GM21390 (cell line): Measurements from ENCODE around the gene CSRNP3.
"Not testable (repeated sequence)": the region's sequence is repeated elsewhere in the genome, so short reads cannot be mapped to it uniquely, and the experiment has no call there.

Experiments
- ATAC-seq: cut with Tn5 transposase; IDR thresholded peaks from one replicate; pipeline ENCODE4 v1.9.1; 2021; ENCODE audit not compliant: unreplicated experiment

The CSRNP3 gene

DNA sequence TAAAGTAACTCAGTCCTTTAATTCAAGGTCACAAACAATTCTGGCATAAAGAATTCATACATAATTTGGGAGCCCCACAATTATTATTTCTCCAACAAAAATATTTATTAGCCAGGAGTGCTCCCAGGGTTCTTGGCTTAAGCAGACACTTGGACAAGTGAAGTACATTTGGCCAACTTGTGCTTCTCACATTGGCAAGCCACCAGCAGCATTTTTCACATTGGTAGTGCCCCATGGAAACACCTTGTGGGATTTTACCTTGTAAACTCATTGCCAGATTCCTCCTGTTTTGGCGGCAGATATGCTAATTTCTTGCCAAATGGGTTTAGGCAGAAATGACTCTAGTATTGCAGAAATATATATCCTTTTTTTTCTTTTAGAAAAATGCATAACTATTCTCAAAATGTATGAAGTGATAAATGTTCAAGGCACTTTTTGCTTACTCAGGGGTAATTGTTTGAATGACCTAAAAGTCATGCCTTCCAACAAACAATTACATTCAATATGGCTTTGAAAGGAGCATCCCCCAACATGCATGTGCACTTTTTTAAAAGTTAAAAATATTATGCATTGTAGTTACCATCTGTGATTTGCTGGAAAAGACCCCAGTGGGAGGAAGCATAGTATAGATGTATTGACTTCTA is 113.5 kb downstream of the CSRNP3 start:
- no peak for ATAC-seq

DNA sequence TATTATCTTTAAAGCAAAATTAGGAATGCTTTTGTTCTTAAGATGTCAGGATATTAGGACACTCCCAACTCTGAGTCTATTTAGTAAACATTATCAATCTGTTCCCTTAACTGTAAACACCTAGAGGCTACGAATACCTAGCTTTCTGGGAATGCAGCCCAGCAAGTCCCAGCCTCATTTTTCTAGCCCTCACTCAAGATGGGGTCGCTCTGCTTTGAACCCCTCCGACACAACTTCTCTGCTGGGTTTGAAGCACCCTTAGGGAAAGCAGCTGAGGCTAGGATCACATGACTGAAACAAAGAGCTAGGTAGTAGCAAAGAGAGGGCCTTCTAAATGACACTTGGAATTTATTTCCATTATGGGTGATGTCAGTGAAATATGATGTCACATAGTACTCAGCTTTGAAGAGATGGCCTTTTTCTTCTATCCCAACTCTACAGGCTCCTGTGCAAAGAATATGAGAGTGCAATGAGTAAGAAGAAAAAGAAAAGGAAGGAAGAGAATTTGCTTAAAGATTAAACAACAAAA is 114.7 kb downstream of the CSRNP3 start:
- ATAC-seq: no peak

DNA sequence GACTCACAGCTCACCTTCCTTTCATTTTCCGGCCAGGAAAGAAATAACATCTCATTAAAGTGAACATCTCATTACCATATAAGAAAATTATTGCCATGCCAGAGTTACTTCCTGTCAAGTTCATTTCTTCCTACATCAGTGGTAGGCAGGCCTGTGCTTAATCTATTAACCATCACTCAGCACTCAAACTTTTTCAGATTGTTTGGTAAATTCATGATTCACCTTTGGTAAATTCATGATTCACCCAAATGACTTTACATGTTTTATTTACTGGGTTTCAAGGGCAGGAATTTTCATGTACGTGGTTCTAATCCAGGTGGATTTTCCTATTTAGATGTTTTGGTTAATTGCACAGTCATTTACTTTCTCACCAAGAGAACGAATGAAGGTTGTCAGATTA is 116.5 kb downstream of the CSRNP3 start:
- ATAC-seq: no peak

DNA sequence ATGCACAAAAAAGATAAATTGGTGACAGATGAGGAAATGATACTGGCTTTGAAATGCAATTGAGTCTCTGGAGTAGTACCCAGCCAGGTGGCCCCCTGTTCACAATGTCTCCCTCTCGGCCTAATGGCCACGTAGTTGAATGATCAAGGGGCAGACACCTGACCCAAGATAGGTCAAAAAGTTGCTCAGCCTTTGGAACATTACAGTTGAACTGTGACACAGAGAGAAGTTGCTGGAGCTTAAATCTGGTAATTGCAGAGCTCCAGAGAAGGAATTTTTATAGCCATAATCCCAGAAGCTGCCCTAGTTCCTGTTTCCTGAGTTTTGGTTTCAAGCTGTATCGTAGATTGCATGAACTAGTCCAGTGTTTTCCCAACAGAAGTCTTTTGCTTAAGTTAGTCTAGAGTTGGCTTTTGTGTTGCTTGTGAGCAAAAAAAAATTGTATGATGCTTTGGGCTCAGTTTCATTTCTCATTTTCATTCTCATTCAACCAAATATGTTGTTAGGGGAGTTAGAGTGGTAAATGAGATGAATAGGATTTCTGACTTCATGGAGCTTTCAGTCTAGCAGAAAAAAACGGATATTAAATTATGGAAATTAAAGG is 117.9 kb downstream of the CSRNP3 start:
- peak; percentile 87 for ATAC-seq

DNA sequence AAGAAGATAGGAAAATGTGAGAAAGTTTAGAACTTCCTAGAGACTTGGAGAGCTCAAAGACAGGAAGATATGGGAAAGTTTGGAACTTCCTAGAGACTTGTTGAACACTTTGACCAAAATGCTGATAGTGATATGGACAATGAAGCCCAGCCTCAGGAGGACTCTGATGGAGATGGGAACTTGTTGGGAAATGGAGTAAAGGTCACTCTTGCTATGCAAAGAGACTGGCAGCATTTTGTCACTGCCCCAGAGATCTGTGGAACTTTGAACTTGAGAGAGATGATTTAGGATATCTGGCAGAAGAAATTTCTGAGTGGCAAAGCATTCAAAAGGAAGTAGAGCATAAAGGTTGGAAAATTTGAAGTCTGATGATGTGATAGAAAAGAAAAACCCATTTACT is 121.5 kb downstream of the CSRNP3 start:
- ATAC-seq: not testable (repeated sequence)

DNA sequence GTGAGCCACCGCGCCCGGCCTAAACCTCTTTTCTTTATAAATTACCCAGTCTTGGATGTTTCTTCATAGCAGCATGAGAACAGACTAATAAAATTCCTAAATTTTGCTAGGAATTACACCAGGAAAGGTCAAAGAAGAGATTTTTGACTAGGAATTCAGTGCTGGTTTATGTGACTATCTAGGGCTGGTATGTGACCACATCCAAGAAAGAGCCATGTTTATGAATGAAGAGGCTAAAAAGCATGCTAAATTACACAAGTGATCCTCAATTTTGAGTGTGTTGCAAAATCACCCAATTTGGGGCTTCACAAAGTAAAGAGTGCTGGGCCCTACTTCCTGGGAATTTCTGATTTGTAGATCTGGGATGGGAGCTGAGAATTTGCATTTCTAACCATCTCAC is 123.6 kb downstream of the CSRNP3 start:
- ATAC-seq: no peak

DNA sequence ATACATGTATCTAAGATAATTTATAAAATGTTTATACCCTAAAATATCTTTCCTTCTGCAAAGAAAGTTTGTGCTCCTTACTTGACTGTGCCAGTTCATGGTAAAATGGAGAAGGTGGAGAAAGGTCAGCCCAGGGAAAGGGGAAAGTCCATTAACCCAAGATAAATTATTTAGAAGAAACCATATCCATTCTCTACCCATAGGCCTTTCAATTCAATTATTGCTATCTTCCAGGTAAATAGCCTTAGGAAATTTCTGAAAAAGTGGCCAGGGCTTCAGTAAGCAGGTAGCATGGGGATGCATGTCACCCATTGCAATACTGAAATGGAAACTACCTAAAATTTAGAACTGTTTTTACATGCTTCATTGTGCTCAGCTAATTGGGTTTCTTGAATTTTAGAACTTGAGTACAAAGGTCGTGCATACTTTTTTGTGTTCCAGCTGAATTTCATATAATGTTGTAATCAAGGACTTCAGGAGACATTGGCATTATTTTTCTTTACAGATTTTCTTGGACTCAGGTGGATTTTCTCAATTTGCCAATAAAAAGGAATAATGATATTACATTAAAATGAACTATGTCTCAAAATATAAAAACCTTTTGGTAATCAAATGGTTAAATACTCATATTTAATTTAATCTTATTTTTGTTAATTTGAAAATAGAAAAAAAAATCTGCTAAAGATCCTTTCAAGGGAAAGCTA is 124.9 kb downstream of the CSRNP3 start:
- peak; percentile 49 for ATAC-seq

DNA sequence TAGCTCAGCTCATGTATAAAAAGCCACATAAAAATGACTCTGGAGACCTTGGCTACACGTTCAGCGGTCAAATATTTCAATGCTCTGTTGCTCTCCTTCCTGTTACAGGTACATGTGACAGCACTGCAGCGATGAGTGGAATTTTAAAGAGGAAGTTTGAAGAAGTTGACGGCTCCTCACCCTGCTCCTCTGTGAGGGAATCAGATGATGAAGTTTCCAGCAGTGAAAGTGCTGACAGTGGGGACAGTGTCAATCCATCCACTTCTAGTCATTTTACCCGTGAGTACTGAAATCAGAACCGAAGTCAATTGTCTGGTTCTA is 125.4 kb downstream of the CSRNP3 start:
- ATAC-seq: peak; percentile 88

DNA sequence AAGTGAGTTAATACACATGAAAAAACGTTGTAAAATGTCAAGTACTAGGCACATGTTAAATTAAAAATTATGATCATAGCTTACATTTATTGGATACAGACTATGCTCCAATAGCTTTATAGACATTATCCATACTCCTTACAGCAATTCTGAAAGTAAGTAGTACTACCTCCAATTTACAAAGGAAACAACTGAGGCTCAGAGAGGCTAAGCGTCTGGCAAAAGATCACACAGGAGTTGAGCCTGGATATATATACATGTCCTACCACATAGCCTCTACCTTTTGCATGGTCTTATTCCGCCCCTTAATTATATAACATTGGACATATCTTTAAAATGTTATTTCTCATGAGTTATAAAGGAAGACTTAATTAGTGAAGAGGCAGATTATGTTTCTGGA is 127.3 kb downstream of the CSRNP3 start:
- no peak for ATAC-seq

DNA sequence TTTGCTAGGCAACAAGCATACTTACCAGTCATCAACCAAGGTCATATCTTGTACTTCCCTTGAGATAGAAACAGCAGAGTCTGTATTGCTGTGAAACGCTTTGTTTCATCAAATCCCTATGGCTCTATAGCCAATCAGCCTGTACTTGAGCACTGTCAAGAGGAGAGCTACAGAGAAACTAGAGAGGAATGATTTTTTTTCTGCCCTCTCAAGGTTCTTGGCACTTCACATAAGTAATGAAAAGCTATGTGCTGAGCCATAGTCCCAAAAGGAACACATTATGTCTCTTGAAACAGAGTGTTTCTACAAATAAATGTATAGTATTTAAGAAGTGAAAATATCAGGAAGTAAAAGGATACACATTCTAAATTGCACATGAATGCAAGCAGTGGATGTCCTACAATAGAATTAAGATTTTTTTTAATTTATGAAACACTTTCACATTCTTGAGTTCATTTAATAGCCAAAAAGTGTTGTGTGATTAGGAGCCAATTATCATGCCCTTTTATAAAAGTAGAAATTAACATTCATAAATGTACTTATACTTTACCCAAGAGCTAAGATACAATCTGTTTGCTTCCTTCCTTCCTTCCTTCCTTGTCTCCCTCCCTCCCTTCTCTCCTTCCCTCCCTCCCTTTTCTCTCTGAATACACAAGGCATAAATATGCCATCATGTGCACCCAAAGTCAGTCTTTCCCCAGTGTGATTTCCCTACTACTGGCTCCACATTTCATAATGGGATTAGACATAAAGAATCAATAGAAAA is 131.8 kb downstream of the CSRNP3 start:
- ATAC-seq: no peak

DNA sequence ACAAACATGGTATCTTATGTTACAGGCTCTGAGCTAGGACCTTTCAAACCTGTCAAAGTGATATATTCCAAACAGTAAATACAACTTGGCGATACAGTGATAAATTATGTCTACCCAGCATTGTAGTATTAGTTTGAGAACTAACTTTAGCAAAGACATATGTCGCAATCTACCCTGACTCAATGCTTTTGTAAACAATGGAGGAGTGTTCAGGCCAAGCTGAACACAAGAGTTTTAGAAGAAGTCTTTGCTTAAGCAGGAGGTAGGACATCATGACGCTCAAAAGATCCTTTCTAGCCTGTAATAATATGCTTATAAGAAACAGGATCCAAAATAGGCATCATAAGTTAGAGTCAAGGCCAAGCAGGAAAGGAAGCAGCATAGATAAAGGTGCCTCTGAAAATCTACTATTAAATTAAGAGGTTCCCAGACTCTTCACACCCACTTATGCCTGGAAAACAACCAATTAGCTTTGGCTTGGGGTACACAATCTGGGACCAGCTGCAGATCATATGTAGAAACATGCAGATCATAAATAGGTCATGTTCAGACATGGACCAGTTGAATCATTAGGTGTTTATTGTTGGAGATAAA is 132.5 kb downstream of the CSRNP3 start:
- ATAC-seq: no peak

DNA sequence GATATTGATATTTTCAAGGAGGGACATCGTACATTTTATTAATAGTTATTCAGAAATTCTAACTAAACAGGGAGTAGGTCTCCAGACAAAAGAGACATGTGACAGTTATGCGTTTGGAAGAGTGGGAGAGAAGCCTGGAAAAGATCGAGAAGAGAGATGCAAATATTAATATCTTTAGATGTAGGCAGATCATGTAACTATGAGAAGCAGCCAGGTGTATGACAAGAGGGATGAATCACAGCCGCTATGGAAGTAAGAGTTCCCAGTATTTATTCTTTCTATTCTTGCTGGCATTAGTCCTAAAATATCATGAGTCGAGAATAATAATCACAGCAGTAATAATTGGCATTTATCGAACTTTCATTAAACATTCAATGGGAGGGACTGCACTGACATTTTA is 140.2 kb downstream of the CSRNP3 start:
- no peak for ATAC-seq

DNA sequence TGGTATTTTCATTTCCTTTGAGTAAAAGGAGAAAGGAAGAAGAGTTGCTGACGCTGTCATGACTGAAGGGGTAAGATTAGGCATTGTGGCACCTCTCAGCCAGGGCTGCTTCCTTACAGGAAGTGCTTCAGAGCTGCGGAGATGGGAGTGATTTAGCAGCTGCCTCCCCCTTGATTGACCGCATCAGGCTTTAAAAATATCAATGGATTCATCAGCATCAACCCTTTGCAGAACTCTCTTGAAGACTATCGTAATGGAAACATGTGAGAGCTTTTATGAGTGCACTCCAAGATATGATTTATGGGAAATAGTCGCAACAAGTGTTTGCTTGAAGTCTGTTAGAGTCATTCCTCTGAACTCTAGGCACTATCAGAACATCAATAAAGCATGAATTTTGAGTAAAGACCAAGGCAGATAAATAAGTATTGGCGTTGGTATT is 141.1 kb downstream of the CSRNP3 start:
- no peak for ATAC-seq

DNA sequence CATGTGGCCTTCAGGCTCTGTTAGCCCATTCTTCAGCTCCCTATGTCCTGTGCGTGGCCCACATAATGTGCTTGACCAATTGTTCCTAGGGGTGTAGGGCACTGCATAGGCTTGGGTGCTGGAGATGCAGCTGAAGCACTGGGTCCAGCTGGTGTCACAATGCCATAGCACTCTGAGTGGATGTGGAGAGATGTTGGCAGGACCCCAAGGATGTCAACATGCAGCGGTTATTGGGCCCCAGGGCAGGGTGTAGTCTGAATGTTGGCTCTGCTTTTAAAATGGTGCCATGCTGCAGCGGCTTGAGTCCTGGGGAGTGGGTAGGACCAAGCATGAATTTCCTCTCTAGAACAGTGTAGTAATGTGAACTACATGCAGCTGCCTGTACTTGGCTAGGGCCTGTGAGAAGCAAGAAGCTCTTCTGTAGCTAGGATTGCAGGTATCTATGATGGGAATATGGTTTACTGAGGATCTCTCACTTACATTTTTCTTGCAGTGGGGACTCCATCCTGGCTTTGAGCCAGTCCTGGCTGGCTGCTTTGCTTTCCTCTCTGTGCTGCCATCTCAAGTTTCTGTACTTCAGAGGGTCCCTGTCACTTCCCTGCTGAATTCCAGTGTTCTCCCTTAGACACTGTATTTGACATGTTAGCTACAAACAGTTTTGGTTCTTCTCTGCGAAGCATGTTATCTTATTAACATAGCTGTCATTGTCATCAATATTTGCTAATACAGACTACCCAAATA is 148.4 kb downstream of the CSRNP3 start:
- ATAC-seq: no peak

DNA sequence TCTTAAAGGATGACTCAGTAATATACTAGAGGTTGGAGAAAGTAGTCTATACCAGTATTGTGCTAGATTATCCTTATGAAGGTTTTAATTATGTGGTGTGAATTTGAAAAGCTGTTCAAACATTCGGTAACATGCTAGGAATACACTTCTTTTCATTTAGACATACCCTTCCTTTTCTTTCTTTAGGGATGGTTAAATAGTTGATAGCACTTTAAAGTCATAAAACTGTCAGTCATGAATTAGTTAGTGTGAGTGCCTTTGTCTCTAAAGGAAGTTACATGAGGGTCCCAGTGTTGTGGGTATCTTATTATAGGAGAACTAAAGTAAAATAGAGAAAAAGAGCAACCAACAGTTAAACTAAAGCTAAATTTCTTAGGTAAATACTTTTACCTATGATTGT is 149.3 kb downstream of the CSRNP3 start:
- no peak for ATAC-seq

DNA sequence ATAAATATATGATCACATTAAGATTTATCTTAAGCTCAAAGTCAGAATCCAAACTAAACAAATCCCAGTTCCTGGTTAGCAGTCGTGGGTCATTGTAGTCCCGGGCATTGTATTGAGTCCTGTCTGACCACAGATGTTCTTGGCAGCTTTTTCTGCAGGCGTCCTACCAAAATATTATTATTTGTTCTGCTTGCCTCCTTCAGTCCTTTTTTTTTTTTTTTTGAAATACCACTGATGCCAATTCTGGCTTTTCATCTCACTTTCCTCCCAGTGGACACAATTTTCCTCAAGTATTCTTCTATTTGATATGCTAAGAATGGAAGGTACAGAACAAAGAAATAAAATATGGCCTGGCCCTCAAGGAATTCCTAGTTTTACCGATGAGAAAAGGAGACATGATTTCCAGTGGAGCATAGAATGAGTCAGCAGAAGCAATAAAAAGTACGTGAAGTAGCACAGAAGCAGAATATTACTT is 151.6 kb downstream of the CSRNP3 start:
- ATAC-seq: no peak

DNA sequence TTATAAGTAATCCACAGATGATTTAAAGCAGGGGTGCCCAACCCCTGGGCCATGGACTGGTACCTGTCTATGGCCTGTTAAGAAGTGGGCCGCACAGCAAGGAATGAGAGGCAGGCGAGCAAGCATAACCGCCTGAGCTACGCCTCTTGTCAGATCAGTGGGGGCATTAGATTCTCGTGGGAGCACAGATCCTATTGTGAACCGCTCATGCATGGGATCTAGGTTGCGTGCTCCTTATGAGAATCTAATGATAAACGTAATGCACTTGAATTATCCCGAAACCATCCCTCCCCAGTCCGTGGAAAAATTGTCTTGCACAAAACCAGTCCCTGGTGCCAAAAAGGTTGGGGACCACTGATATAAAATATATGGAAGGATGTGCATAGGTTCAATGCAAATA is 153.7 kb downstream of the CSRNP3 start:
- no peak for ATAC-seq

DNA sequence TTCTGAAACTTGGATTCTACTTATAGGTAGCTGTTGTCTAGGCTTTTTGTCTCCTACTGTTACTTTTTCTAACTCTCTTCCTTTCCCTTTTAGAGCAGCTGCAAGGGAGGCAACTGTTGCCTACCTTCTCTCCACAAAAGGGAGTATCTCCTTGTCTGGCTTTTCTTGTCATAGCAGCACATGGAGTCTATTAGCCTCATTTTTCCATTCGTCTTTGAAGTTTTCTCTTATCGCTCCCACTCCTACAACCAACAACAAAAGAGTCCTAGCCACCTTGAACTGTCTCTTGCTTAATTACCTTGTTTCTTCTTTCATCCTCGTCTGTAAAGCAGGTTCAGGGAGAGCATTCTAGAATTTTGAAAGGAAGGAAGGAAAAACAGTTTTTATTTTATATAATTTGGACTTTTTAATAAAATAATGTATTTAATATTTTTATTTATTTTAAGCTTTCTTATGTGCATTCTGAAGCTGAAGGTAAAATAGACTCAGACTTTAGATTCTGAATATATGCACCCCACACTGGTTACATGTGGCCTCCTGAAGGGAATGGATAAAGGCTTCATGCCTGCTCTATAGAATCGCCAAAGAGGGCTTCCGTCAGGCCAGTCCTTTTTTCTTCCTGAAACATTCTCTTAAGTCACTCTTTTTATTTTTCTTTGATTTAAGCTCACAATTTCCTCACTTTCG is 154.4 kb downstream of the CSRNP3 start:
- no peak for ATAC-seq

DNA sequence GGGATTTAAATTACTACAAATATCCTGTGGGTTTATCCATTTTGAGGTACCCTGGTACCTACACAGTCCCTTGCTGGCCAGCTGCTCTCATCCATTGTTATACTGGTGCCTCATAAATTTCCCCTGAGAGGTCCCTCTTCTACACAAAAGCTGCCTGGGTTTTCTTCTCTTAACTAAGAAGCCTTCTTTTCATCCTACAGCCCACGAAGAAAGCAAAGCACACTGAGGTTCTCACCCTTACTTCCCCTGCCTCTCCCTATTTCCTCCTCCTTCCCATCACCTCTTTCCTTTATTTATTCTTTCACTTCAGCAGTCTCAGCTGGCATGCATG is 154.9 kb downstream of the CSRNP3 start:
- no peak for ATAC-seq

DNA sequence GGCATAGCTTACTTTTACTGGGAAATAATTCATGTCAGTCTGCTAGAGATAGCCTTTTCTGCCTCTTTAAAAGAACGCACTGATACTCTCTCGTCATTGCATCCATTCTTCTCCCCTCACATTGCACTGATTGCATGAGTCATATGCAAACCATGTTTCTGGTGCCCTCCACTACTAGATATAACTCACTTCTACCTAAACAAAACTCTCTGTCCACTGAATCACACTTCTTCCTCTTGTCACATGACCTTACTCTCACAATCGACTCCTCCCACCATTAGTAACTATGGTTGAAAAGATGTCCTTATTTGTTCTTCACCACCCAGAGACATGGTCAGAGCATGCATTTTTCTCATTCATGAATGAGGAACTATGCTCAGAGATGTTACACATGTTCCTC is 158.0 kb downstream of the CSRNP3 start:
- ATAC-seq: no peak
